GM18861 (cell line): ENCODE measurements around the gene C1orf105.
"Not testable (repeated sequence)": the region's sequence is repeated elsewhere in the genome, so short reads cannot be mapped to it uniquely, and the experiment has no call there.

ENCODE experiments used
- ATAC-seq: cut with Tn5 transposase; IDR thresholded peaks from one replicate; pipeline ENCODE4 v1.9.1; 2021; ENCODE audit not compliant: unreplicated experiment

The C1orf105 gene

DNA sequence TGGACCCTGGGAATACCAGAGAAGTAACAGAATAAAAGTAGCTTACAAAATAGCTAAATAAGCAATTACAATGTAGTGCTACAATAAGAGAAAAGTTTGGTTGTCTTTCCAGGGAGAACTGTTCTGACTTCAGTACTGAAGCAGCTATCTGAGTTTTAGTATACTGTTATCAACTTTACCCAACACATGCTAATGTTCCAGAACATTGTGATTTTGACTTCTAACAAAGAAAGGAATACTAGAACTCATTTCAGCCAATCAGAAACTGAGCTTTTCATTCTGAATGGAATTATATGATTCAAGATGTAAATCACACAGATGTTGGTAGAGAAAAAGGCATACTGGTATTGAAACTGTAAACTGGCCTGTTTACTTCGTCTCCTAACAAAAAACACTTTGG lies at the start of gene C1orf105:
TSS of gene C1orf105 (plus strand) at position 301 of the 400 bp plus-strand sequence. CDS start 201 bp downstream, outside the sequence.
- ATAC-seq, result no peak

- not testable (repeated sequence) for ATAC-seq
Measured at GRCh38 chr1:172371646-172372045, 48.8 kb upstream of the C1orf105 start.

DNA sequence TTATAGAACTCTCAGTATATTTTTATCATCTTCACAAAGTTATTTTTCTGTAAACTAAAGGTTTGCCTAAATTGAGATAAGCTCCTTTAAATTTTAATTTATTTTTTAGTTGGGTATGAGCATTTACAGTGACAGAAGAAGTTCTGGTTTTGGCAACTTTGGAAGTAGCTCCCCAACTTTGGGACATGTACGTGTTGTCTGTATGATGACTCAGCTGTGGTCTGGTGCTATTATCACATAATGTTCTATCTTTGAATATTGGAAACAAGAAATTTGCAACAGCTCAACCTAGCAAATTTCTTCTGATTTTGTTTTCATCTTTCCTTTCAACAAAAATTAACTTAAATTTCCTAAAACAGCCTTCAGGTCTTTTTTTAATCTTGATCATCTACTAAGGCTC lies 46.6 kb upstream of the C1orf105 start:
- no peak for ATAC-seq

DNA sequence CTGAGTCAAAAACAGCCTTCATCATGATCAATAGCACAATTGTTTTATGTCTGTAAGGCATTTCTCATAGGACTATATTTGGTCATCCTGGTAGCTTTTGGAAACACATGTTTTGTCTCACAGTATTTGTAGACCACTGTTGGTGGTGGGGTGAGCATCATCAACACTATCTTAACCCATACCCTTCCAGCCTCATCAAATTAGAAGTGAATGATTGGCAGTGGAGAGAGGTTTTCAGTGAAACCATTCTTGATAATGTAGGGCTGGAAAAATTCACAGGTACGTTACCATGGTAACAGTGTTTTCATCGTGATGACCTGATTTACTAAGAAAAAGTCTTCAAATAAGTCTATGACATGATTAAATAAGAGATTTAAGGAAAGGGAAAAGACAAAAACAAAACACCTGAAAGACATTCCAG lies 45.3 kb upstream of the C1orf105 start:
- no peak for ATAC-seq

DNA sequence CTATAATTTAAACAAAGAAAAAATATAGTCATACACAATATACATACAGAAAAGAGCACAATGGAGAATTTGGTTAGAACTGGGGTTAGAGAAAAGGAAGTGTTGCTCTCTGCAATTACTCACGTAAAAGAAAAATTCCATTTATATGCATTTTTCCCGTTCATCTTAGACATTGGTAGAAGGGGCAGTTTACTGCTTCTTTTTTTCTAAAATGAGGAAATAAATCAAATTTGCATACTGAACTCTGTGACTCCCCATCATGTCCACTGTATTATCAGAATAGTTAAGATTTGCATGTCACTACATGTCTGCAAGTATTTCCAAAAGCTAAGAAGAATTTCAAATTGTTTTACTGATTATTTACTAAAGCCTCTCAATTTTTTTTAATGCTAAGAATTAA lies 44.1 kb upstream of the C1orf105 start:
- no peak for ATAC-seq

DNA sequence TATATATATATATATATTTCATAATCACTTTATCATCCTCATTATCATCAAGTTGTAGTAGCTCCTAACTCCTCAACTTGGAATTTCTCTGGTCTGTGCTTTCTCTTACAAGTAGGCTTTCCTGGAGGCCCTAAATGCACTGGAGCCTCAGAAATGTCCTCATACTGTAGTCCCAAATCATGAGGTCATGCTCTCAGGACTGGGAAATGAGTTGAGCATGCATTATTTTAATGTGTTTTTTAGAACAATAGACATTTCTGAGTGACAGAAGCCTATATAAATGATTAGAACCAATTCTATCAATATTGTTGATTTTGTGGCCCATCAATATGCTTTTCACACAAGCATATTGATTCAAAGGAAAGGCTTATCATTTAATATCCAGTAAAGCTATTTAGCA lies 42.9 kb upstream of the C1orf105 start:
- no peak for ATAC-seq

GRCh38 chr1:172378109-172378760 lies 42.2 kb upstream of the C1orf105 start:
- ATAC-seq, result no peak

DNA sequence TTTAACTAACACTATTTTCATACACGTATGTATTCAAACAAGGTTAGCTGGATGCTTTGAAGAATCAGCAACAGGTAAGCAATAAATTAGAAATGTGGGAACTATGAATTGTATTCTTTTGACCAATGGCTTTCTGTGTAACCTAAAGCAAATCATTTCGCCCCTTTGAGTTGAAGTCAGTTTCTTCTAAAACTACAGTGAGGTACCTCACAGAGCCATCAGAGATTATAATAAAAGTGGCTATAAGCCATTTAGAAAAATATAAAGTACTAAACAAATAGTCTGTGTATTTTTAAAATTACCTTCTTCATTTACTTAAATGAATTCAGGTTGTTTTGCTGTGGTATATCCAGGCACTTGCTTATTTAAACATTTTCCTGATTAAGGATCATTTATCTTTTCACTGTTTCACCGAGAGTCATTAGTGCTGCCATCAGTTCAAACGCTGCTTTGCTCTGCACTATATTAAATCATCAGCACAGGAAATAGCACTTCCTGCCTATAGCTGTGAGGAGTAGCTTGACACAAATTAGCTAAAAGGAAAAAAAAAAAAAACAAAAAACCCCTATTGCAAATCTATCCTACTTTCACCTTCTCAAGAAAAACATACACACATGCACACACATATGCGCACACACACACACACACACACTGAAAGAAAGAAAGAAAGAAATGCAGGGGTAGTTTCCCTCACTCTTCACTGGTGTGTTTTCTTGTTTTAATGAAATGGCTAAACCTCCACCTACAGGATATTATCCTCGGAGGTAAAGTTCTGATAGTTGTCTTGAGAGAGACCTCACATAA lies 39.8 kb upstream of the C1orf105 start:
- ATAC-seq, result peak; percentile 90

DNA sequence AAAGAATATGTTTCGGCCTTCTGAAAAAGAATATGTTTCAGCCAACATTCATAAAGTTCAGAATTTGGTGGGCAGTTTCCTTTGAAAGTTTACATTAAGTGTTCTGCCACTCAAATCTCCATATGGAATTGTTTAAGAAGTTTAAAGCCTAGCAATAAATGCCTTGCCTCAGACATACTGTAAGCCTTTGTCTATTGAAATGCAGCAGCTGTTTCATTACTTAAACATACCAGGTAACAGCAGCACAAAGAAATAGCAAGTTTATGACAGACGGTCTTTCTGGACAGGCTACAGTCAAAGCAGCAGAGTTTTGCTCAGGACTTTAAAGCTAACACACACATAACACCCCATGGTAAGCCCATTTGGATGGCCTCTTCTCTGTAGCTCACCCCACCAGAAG lies 38.5 kb upstream of the C1orf105 start:
- ATAC-seq, result no peak

DNA sequence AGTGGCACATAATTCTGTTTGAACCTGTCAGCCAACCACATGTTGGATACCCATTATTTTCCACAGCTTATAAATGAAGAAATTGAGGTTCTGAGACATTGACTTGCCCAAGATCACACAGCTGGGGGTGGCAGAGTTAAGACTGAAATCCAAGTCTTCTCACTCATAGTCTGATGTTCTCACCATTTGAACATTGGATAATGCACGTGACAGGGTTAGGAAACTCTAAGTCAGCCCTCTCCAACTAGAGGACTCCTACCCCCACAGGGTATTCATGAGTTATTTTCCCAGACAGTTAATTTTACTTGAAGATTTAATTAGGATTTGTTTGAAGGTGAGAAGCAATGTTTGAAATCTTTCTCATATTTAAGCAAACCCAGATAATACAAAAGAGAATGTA lies 38.1 kb upstream of the C1orf105 start:
- ATAC-seq, result no peak

DNA sequence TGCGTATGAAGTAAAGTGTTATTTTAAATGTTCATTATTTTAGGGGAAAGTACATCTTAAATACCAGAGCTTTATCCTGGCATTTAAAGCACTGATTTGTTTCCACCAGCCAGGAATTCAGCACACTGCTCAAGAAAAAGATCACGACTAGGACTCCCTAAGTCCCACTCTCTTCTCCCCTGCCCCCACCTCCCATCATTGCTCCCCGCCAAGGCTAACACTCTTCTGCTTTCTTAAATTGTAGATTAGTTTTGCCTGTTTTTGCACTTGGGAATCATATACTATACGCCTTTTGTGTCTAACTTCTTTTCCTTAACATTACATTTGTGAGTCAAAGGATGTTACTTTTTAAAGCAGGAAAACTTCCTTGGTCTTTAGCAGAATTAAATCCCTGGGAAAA lies 37.5 kb upstream of the C1orf105 start:
- ATAC-seq, result no peak

- ATAC-seq, result no peak
Measured at GRCh38 chr1:172383536-172383935, 36.9 kb upstream of the C1orf105 start.

GRCh38 chr1:172384656-172385055 lies 35.8 kb upstream of the C1orf105 start:
- no peak for ATAC-seq

- no peak for ATAC-seq
Measured at GRCh38 chr1:172386046-172386445, 34.4 kb upstream of the C1orf105 start.

DNA sequence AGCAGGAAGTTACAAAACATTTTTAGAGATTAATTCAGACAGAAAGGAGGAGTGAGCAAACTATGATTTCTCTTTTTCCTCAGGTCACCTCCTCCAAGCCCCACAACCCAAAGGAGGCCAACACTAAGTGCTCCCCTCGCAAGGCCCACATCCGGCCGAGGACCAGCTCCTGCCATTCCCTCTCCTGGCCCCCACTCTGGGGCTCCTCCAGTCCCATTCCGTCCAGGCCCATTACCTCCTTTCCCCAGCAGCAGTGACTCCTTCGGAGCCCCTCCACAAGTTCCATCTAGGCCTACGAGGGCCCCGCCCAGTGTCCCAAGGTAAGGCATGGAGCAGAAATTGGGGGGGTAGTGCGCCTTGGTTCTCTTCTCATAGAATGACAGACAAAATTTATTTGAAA lies 32.0 kb upstream of the C1orf105 start:
- ATAC-seq, result no peak

DNA sequence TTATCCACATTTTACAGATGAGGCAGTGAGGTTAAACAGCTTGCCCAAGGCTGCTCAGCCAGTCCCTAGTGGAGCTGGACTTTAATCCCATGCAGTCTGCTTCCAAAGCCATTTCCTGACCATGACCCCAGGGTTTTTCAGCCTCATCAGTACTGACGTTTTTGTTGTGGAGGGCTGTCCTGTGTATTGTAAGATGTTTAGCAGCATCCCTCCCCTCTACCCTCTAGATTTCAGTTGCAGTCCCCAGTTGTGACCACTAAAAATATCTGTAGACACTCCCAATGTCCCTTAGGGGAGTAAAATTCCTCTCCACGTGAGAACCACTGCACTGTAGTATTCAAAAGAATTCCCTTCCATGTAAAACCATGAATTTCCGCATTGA lies 30.2 kb upstream of the C1orf105 start:
- ATAC-seq, result no peak

GRCh38 chr1:172390683-172391551 lies 29.6 kb upstream of the C1orf105 start:
- ATAC-seq, result peak; percentile 66

DNA sequence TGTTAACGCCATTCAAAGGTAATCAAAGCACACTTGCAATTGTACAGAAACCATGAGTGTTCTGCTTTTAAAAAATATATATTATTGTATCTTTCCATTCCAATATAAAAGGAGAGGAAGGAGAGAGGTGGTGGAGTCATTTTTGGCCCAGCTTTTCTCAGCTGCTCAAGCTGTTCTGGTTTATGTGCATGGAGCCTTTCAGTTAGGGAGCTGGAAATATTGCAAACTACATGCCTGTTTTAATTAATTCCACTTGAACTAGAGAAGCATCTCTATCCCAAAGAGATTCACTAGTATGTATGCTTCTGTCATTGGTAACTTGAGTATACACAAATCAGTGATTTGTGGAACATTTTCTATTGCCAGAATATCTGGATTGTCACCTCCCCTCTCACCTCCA lies 28.5 kb upstream of the C1orf105 start:
- ATAC-seq, result no peak

DNA sequence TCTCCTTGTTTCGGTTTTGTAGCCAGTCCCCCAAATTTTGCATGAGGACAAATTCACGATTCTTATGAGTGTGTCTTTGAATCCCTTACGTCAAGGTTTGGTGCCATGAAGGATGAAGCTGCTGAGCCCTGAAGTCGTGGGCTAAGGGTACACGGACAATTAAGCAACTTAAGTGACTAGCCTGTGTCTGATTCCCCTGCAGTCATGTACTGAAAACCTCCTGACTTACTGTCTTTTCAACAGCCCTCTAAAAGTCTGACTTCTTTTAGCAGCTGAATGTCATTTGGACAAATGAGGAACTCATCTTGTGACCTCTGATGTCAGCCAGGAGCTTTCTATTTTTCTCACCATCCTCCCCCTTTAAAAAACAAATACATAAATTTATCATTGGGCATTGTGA lies 27.1 kb upstream of the C1orf105 start:
- no peak for ATAC-seq

DNA sequence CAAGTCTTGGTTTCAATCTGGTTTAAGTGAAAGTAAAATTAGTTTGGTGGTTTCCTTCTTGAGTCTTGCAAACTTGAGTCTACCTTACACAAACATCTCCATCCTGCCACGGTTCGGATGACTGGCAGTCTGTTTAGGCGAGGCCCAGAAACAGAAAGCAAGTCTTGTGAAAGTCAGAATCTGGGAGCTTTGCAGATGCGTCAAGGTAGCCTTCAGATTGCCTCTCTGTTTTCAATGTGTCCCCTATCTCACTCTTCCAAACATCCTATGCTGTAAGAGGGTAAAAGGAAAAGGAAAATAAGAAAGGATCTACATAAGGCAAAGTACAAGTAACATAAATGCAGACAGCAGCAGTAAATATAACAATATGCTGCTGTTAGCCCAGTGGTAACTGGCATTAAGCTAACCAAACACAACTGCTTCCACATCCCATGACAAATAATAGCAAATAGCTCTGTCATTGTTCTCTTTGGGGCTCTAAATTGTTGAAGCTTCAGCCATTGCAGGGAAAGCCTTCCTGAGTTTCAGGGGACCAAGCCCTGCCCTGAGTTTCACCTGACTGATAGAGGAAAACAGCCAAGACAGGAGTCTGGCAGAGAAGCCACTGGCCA lies 26.2 kb upstream of the C1orf105 start:
- ATAC-seq, result peak; percentile 65

- ATAC-seq, result no peak
Measured at GRCh38 chr1:172394811-172395210, 25.7 kb upstream of the C1orf105 start.
